K562 (cell line): ENCODE data around the gene ACADL. TPM values are rescaled to one million over a fixed set of nuclear protein-coding genes. Genes with fewer than 3 reads are reported as not detected.
A peak's percentile ranks its signal among the peaks of the same experiment; 100 is the strongest.

Experiments
- BRD4 ChIP-seq: fragments of 200-600 bp; sonication (generic); IDR thresholded peaks from 2 replicates; pipeline ENCODE4 v1.6.1; 2017; ENCODE audit warnings: inconsistent platforms
- GABPA ChIP-seq: fragments of 200-800 bp; sonication (Bioruptor generic); conservative IDR thresholded peaks from 2 replicates; pipeline ENCODE4 v1.6.1; 2016; ENCODE audit warnings: low read depth, missing genetic modification characterization, missing compliant biosample characterization
- HNRNPK ChIP-seq: fragments of 200-400 bp; formaldehyde crosslinking; IDR thresholded peaks from one replicate; pipeline ENCODE4 v1.6.1; 2018; ENCODE audit warnings: mild to moderate bottlenecking, low read depth, low read length; ENCODE audit not compliant: poor library complexity, severe bottlenecking
- NBN ChIP-seq: fragments of 450-650 bp; IDR thresholded peaks from 2 replicates; pipeline ENCODE4 v1.6.1; 2016; ENCODE audit warnings: low read depth, mild to moderate bottlenecking
- RAD21 ChIP-seq, 2 experiments: fragments of 250-450 bp in 1 of 2; fragments of 450-650 bp in 1 of 2; sonication (Bioruptor Pico) in 1 of 2; formaldehyde crosslinking in 1 of 2; IDR thresholded peaks in 1 of 2; conservative IDR thresholded peaks in 1 of 2; 2 replicates each; pipeline versions ENCODE4 v1.4.0 to v1.8.0; 2020 to 2022; ENCODE audit warnings: mild to moderate bottlenecking in 2 of 2, moderate library complexity in 1 of 2
- SAFB2 ChIP-seq: fragments of 200-400 bp; formaldehyde crosslinking; IDR thresholded peaks from 2 replicates; pipeline ENCODE4 v1.6.1; 2018; ENCODE audit warnings: borderline replicate concordance, low read length, low read depth, moderate library complexity; ENCODE audit not compliant: severe bottlenecking
- TEAD4 ChIP-seq, 2 experiments: sonication (generic) in 1 of 2; formaldehyde crosslinking in 1 of 2; IDR thresholded peaks; 2 replicates each; pipeline versions ENCODE4 v1.6.1 to v1.8.0; 2012 to 2022; ENCODE audit warnings: borderline replicate concordance in 1 of 2, inconsistent platforms in 1 of 2, low read length in 1 of 2, mild to moderate bottlenecking in 1 of 2, missing genetic modification reagents in 1 of 2
- polyA plus RNA-seq, 8 experiments: library from polyadenylated mRNA; depleted of rRNA in 4 of 8; stranded (reverse) in 5 of 8; unstranded in 3 of 8; fragments of >200 nt; fragmentation: Nextera tagmentation in 2 of 8; fragmentation: Illumina TruSeq in 1 of 8; extraction: Ambion mirVana in 2 of 8; extraction: Trizol in 1 of 8; gene quantifications; 2 replicates each; pipeline versions ENCODE4 v1.2.1 to v1.2.3, GENCODE V29; 2011 to 2014; ENCODE audit warnings: inconsistent platforms in 1 of 8, missing spikeins in 1 of 8
- total RNA-seq, 7 experiments: library from RNA; depleted of rRNA in 6 of 7; stranded (reverse); fragments of >200 nt in 6 of 7; fragmentation: Illumina TruSeq in 2 of 7; extraction: Trizol in 2 of 7; gene quantifications; 2 replicates each; pipeline versions ENCODE4 v1.2.1 to v1.2.3, GENCODE V29; 2011 to 2021; ENCODE audit warnings: low replicate concordance in 1 of 7
- TF ChIP-seq, protein P1 (sequence below), 2 experiments: fragments of 450-650 bp; IDR thresholded peaks; 2 replicates each; pipeline ENCODE4 v1.6.1; 2016; ENCODE audit warnings: mild to moderate bottlenecking in 2 of 2, borderline replicate concordance in 1 of 2, low read depth in 1 of 2, moderate library complexity in 1 of 2
- TF ChIP-seq, protein P2 (sequence below), 2 experiments: fragments of 450-650 bp in 1 of 2; IDR thresholded peaks; 2 replicates each; pipeline ENCODE4 v1.6.1; 2011 to 2017; ENCODE audit warnings: low read depth in 2 of 2, antibody characterized with exemption in 1 of 2, borderline replicate concordance in 1 of 2, low read length in 1 of 2, mild to moderate bottlenecking in 1 of 2, mixed read lengths in 1 of 2; ENCODE audit not compliant: control insufficient read depth in 1 of 2
- TF ChIP-seq, protein P3 (sequence below): IDR thresholded peaks from 2 replicates; pipeline ENCODE4 v1.6.1; 2014; ENCODE audit warnings: antibody characterized with exemption

The ACADL gene
- total and polyA plus RNA-seq, 9 of the 15 experiments (the other 6 are each of a cell fraction or from before 2014, with no cell fraction given): 0.07 TPM; not detected in 8

DNA sequence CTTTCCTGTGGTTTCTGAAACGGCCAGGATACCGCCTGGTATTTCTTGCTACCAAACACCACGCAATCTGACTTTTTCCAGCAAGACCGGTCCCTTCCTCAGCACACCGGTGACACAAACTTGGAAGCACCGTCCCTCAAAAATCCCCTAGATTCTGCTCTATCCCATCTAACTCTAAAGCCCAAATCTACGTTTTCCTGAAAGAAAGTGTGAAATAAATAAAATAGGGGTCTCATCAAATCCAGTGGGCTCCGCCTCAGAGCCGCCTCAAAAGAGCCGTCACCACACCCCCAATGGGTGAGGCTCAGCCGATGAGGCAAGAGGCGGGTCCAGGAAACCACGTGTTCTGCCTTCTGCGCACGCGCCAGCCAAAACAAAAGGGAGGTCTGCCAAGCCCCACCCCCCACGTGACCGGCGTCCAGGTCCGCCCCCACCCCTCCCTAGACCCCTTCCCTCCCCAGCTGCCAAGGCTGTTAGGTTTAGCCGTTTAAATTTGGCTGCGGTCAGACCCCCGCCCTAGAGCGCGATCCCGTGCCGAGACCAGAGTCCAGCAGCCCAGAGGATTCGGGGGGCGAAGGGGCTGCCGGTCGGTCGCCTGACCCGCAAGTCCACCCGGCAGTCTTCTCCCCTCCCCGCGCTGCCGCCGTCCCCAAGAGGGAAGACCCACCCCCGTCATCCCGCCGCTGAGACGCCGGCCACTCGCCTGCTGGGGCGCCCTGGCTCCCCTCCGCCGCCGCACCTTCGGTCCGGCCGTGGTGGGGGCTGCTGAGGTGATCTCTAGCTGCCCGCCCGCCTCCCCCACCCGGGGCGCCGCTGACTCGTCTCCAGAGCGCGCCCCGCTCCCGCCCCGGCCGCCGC lies 54.6 kb downstream of the ACADL start (continued):
- TF ChIP-seq, protein P1, sequence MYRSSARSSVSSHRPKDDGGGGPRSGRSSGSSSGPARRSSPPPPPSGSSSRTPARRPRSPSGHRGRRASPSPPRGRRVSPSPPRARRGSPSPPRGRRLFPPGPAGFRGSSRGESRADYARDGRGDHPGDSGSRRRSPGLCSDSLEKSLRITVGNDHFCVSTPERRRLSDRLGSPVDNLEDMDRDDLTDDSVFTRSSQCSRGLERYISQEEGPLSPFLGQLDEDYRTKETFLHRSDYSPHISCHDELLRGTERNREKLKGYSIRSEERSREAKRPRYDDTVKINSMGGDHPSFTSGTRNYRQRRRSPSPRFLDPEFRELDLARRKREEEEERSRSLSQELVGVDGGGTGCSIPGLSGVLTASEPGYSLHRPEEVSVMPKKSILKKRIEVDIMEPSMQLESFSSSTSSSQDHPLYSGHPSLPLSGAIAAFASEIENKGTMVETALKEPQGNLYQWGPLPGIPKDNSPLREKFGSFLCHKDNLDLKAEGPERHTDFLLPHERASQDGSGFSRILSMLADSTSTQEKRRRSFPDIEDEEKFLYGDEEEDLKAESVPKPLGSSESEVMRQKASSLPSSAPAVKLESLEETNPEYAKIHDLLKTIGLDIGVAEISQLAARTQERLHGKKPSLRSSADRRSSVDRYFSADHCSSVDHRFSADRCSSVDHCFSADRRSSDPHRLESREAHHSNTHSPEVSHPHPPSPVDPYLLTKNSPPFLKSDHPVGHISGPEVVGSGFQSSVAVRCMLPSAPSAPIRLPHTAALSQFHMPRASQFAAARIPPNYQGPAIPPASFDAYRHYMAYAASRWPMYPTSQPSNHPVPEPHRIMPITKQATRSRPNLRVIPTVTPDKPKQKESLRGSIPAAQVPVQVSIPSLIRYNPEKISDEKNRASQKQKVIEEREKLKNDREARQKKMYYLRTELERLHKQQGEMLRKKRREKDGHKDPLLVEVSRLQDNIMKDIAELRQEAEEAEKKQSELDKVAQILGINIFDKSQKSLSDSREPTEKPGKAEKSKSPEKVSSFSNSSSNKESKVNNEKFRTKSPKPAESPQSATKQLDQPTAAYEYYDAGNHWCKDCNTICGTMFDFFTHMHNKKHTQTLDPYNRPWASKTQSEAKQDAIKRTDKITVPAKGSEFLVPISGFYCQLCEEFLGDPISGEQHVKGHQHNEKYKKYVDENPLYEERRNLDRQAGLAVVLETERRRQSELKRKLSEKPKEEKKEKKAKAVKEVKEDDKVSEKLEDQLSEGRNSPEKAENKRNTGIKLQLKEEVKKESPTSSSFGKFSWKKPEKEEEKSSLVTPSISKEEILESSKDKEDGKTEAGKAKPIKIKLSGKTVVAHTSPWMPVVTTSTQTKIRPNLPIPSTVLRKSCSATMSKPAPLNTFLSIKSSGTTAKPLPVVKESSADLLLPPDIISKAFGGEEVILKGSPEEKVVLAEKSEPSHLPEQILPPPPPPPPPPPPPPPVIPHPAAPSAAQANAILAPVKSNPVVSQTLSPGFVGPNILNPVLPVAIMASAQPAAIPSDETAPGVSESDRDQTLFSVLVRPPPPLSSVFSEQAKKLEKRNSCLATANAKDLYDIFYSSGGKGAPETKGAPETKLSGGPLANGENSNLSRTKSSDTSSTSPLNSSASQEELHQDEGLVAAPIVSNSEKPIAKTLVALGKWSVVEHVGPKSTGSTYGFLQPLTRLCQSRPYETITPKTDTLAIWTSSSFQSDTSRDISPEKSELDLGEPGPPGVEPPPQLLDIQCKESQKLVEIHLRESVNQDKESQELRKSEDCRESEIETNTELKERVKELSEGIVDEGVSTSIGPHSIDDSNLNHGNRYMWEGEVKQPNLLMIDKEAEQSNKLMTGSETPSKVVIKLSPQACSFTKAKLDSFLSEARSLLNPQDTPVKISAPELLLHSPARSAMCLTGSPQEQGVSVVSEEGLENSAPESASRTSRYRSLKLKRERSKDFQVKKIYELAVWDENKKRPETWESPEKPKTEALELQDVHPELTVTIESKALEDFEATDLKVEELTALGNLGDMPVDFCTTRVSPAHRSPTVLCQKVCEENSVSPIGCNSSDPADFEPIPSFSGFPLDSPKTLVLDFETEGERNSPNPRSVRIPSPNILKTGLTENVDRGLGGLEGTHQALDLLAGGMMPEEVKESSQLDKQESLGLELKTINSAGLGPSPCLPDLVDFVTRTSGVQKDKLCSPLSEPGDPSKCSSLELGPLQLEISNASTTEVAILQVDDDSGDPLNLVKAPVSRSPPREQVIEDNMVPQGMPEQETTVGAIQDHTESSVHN (IDR thresholded peaks at IDR 0.05; ENCODE audit: borderline replicate concordance in 1 of 2, low read depth in 1 of 2): no peak
- TF ChIP-seq GABPA (tag): no peak
- TF ChIP-seq, protein P2, sequence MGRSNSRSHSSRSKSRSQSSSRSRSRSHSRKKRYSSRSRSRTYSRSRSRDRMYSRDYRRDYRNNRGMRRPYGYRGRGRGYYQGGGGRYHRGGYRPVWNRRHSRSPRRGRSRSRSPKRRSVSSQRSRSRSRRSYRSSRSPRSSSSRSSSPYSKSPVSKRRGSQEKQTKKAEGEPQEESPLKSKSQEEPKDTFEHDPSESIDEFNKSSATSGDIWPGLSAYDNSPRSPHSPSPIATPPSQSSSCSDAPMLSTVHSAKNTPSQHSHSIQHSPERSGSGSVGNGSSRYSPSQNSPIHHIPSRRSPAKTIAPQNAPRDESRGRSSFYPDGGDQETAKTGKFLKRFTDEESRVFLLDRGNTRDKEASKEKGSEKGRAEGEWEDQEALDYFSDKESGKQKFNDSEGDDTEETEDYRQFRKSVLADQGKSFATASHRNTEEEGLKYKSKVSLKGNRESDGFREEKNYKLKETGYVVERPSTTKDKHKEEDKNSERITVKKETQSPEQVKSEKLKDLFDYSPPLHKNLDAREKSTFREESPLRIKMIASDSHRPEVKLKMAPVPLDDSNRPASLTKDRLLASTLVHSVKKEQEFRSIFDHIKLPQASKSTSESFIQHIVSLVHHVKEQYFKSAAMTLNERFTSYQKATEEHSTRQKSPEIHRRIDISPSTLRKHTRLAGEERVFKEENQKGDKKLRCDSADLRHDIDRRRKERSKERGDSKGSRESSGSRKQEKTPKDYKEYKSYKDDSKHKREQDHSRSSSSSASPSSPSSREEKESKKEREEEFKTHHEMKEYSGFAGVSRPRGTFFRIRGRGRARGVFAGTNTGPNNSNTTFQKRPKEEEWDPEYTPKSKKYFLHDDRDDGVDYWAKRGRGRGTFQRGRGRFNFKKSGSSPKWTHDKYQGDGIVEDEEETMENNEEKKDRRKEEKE (IDR thresholded peaks at IDR 0.05; ENCODE audit: borderline replicate concordance in 1 of 2, control insufficient read depth in 1 of 2, low read depth in 2 of 2, low read length in 1 of 2): no peak
- no peak for TF ChIP-seq BRD4
- TF ChIP-seq RAD21 (CRISPR knock-in tag; conservative IDR thresholded peaks at IDR 0.05 in 1 of 2, IDR thresholded peaks at IDR 0.05 in 1 of 2): no peak
- TF ChIP-seq HNRNPK: no peak
- no peak for TF ChIP-seq SAFB2
- TF ChIP-seq, protein P3, sequence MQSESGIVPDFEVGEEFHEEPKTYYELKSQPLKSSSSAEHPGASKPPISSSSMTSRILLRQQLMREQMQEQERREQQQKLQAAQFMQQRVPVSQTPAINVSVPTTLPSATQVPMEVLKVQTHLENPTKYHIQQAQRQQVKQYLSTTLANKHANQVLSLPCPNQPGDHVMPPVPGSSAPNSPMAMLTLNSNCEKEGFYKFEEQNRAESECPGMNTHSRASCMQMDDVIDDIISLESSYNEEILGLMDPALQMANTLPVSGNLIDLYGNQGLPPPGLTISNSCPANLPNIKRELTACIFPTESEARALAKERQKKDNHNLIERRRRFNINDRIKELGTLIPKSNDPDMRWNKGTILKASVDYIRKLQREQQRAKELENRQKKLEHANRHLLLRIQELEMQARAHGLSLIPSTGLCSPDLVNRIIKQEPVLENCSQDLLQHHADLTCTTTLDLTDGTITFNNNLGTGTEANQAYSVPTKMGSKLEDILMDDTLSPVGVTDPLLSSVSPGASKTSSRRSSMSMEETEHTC: no peak
- peak; percentile 59 for TF ChIP-seq TEAD4 (IDR thresholded peaks at IDR 0.05; ENCODE audit: low read length)
- no peak for TF ChIP-seq TEAD4 (CRISPR knock-in tag; IDR thresholded peaks at IDR 0.05; ENCODE audit: borderline replicate concordance)
- TF ChIP-seq NBN: no peak
